Measurements from ENCODE around the gene RAPGEF6.

DNA sequence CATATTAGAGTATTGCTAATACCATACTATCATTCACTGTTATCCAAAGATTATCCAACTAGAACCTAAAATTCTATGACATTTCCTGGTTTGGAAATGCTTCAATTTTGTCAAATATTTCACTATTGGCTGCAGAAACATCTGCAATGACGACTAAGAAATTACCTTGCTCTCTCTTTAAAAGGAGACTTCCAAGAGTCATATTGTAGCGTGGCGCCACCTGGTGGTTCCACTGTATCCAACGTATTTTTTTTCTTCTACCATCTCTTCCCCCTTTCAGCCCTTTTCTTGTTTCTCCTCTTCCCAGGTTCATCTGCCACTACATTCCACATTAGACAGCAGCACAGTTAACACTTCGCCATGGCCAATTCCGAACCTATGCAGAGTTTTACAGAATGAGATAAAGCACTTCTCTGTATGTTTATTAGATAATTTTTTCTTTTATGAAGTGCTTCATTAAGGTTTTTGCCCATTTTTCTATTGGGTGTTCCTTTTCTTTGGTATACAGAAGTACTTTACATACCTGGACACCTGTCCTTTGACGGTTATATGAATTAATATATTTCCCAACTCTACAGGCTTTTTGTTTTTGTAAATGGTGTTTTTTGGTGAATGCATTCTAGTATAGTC is 217.7 kb downstream of the RAPGEF6 start:
- TF ChIP-seq, protein P1, sequence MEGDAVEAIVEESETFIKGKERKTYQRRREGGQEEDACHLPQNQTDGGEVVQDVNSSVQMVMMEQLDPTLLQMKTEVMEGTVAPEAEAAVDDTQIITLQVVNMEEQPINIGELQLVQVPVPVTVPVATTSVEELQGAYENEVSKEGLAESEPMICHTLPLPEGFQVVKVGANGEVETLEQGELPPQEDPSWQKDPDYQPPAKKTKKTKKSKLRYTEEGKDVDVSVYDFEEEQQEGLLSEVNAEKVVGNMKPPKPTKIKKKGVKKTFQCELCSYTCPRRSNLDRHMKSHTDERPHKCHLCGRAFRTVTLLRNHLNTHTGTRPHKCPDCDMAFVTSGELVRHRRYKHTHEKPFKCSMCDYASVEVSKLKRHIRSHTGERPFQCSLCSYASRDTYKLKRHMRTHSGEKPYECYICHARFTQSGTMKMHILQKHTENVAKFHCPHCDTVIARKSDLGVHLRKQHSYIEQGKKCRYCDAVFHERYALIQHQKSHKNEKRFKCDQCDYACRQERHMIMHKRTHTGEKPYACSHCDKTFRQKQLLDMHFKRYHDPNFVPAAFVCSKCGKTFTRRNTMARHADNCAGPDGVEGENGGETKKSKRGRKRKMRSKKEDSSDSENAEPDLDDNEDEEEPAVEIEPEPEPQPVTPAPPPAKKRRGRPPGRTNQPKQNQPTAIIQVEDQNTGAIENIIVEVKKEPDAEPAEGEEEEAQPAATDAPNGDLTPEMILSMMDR (conservative IDR thresholded peaks at IDR 0.05; ENCODE audit: low read depth, low read length), result peak; percentile 90
- TF ChIP-seq EZH2 (IDR thresholded peaks at IDR 0.05; ENCODE audit: borderline replicate concordance, low read depth, low read length, poor library complexity, severe bottlenecking), result no peak

Data from A673 (cell line).